OCI-M2 (cell line): Measurements from ENCODE around the gene INSYN2B.

Experiments used
- DNase-seq: peaks from one replicate; lab custom pipeline; 2025; ENCODE audit not compliant: unreplicated experiment; lab: John Stamatoyannopoulos, UW

Gene INSYN2B

GRCh38 chr5:169980418-169981053 lies at the start of gene INSYN2B:
Gene INSYN2B, minus strand, starts transcription at chr5:169980495. Its CDS starts 96,597 bp downstream, at chr5:169883898.
- DNase-seq: no peak

DNA sequence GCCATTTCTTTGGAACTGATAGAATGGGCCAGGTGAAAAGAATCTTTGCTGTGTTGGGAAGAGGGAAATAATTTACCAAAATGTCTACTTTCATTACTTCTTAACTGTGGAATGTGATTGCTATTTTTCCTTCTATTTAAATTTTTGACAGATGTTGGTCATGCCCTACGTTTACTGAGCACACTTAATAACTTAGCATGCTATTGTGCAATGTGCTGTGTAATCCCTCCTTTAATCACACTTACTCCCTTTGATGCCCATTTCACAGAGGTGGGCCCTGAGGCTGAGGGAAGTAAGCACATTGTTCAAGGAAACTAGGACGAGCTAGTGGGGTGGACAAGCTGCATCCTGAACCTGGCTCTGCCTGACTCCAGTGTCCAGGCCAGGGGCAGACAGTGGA lies 47.8 kb upstream of the INSYN2B start:
- DNase-seq: no peak

GRCh38 chr5:170025853-170026252 lies 45.6 kb upstream of the INSYN2B start:
- DNase-seq: no peak

- no peak for DNase-seq
Observed at GRCh38 chr5:170021506-170021905, 41.2 kb upstream of the INSYN2B start.

DNA sequence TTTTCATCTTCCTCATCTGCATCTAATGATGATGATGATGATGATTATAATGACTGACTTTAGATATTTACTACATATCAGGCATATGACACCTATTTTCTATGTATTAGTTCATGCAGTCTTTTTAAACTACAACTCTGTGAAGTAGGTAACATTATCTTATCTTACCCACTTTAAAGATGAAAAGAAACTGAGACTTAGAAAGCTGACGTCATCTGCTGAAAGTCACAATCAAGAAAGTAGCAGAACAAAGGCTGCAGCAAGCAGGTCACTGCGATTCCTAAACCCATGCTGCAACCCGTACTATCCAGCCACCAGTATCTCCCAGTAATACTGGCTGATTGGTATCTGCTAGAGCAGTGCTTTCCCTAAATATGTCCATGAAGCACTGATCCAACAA lies 40.1 kb upstream of the INSYN2B start:
- DNase-seq: no peak

DNA sequence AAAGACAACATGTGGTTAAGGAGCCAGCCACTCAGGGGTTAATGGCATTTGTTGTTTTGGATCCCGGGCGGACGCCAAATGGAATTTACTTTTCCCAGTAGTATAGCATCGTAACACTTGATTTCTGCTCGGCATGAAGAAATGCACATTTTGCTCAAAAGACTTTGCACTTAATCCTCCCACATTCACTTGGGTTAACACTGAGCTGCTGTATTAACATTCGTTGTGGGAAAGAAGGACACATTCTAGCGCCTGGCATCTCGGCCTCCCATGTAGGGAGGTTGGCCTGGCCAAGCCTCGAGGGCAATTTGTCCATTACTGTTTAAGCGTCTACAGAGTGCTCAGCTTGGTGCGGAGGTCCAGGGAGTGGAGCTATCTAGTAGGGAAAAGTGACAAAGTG lies 32.3 kb upstream of the INSYN2B start:
- DNase-seq: no peak

DNA sequence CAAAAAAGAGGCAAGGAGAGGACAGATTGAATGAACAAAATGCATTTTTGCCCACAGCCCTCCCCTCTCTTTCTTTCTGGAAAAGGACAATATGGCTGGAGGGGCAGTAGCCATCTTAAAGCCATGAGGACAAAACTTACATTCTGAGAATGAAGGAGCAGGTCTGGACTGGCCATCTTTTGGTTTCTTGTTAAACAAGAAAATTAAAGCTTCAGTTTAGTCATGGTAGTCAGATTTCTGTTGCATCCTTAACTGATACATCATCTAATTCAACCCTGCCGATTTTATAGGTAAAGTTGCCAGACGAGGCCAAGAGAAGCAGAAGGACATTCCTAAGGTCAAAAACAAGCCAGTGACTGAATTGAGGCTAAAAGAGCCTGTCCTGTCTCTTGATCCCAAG lies 31.5 kb upstream of the INSYN2B start:
- no peak for DNase-seq

- DNase-seq: no peak
Observed at GRCh38 chr5:170010595-170010994, 30.3 kb upstream of the INSYN2B start.

GRCh38 chr5:170008376-170008775 lies 28.1 kb upstream of the INSYN2B start:
- no peak for DNase-seq

GRCh38 chr5:170006021-170006420 lies 25.7 kb upstream of the INSYN2B start:
- no peak for DNase-seq

DNA sequence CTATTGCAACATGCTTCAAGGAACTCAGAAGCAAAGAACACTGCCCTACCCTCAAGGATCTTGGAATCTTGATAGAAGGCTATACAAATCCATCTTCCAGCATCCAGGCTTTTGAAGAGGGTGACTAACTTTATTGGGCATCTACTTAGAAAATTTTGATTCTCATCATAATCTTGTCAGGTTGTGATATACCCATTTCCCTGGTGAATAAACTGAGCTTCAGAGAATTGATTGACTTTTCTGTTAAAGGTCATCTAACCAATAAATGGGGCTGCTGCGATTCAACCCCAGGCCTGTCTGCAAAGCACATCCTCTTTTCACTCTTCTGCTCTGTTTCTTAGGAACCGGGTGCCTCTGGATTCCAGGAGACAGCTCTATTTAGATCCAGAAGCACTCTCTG lies 19.9 kb upstream of the INSYN2B start:
- DNase-seq: no peak

GRCh38 chr5:169999621-170000020 lies 19.3 kb upstream of the INSYN2B start:
- DNase-seq: no peak

- no peak for DNase-seq
Observed at GRCh38 chr5:169997798-169998197, 17.5 kb upstream of the INSYN2B start.

DNA sequence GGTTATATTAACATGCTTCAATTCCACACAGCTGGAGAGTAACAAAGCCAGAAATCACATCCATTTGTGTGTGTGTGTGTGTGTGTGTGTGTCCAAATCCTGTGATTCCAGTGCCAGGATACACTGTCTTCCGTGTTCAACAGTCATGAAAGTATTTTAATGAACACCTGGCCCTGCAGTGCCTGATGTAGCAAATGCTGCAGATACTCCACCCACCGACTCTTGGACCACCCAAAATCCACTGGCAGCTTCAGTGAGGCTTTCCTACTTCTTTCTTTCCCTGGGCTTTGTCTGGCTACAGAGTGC lies 13.1 kb upstream of the INSYN2B start:
- no peak for DNase-seq

DNA sequence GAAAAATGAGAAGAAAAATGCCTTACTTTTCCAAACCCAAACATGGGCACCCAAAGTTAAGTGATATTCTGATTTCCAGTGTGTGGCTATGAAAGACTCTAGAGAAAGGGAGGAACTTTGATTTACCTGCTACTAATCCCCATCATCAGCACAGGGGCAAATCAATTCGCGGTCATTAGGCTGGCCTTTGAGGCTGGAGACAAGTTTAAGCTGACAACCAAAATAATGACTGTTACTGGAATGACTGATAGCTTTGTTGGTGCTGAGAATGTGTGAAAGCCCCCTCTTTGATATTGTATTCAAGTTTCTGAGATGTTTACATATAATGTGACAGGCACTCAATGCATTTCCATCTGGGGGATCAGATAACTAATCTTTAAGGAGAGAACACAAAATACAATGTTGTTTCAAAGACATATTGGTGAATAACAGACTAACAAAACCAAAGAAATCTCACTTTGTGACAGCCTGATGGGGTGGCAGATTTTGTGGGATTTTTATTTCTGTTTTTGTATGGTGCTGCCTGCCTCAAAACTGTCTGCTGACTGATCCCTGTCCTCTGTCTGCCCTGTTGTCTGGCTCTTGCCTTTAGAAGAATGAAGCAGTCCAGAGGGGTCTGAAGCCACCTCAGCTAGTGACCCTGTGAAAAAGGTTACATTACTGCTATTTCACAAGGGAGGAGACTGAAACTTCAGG lies 12.6 kb upstream of the INSYN2B start:
- no peak for DNase-seq

DNA sequence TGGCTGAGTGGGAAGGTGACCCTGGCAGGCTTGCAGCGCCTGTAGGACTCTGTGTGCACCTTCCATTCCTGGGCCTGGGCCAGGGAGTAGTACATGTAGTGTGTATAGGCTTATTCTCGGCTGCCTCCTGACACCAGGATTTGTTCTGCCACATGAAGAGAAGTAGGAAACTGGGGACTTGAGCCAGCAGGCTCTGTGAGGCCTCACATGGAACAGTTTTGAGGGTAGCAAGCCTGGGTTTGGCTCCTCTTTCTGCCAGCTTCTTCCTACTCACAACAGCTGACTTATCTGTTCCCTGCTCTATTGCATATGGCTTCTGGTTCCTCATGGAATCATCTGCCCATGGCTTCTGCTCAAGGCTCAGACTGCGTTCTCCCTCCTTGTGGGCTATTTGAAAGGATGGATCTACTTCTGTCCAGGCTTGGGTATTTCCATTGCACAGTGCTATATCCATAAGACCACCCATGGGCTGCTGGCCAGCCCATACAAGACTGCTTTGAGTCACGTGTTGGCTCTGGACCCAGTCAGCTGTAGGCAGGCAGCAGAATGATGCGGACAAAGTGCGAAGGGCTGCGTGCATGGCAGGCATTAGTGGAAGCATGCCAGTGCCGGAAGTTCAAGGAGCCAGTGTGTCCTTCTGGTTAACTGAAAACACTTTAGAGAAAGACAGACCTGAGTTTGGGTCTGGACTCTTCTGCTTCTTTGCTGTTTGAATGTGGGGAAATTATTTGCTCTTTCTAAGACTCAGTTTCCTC lies 11.0 kb upstream of the INSYN2B start:
- no peak for DNase-seq

DNA sequence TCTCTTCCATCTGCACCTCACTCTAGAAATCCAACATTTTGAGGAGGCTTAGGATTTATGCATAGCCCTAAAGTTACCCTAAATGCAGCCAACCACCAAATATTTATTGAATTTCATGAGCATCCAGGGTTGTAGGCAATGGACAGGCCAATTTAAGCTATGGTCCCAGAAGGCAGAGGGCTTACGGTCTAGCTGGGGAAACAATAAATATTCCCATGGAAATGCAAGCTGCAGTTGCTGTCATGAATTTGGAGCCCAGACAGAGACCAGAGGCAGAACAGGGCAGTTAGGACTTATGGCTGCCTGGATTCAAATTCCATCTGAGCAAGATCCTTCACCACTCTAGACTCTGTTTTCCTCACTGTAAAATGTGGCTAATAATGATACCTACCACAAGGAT lies 9.1 kb upstream of the INSYN2B start:
- no peak for DNase-seq

DNA sequence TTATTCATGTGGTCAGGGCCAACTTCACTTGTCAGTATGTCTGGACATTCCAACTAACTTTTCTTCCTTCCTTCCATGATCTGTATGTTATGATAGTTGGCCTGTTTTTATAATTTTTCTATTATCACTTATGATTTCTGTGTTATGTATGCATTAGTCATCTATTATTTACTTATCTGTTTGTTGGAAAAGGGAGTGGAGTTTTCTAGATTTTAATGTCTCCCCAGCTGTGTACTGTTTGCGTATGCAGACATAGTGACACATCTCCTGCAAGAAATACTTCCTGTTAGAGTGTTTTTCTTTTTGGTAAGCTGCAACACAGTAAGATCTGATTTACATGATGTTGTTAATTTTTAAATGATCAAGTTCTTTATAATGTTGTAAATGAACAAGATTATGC lies 8.7 kb upstream of the INSYN2B start:
- DNase-seq: no peak

GRCh38 chr5:169988206-169988605 lies 7.9 kb upstream of the INSYN2B start:
- DNase-seq: no peak

GRCh38 chr5:169979871-169980270 lies 424 bp downstream of the INSYN2B start:
- no peak for DNase-seq

DNA sequence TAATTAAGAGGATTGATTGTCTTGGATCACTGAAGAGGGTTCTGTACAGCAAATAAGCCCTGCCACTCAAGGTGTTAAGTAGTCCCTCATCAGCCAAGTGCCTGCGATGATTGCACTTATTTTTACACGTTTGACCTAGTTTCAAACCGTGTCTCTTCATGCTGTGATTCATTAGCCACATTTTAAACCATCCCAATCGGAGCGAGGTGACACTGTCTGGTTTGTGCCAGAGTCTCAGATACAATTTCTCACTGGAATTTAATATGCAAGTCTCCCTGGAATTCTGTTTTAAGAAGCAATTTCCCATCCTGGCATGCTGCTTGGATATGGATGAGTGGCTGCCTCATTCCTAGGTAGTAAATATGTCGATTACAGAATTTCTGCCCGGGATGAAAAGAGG lies 1.6 kb downstream of the INSYN2B start:
- DNase-seq: no peak

DNA sequence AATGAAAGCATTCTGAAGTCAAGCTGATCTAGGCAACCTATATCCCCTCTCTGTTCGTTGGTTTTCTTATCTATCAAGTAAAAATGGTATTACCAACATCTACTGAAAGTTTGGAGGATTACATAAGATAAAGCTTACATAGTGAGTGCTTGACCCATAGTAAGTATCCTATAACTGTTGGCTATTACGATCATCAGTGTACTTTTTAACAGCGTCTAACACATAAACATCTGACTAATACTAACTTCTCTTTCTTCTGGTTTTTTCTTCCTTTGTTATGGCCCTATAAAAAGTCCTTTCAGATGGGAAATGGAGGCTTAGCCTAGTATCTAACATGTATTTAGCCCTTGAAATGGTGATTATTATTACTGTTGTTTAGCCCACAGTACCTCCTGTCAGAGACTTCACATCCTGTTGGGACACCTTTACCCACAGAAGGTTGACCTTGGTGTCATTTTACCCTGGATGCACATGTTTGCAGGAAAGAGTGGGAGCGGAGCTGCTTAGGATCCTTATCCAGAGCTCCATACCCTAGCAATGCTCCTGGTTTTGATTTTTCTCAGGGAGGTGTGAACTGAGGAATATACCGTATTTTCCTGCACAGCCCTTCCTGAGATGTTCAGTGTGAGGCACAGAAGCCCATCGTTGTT lies 6.0 kb downstream of the INSYN2B start:
- DNase-seq: no peak
